Measurements from ENCODE around the gene CENPW. TPM values are rescaled to one million over a fixed set of nuclear protein-coding genes. Genes with fewer than 3 reads are reported as not detected.

CENPW gene
- total RNA-seq, 4 donors from 2014 or later, result not detected

GRCh38 chr6:126367849-126368248 is 27.9 kb downstream of the CENPW start:
- Histone ChIP-seq H3K4me3 (no peak overlapping the region), H3K27me3 (no peaks in the 10 kb centered on the region), H3K36me3 (no peaks in the 10 kb centered on the region), H3K27ac (no peak overlapping the region), H3K9me3 (no peaks in the 10 kb centered on the region), H3K4me1 (no peaks in the 10 kb centered on the region)
- TF ChIP-seq EP300 (IDR thresholded peaks at IDR 0.05) (no peak), POLR2A (IDR thresholded peaks at IDR 0.05) (no peak), CTCF (IDR thresholded peaks at IDR 0.05) (no peak)
- no peak for DNase-seq (ENCODE audit: low spot score in 2 of 2)
- WGBS, 2 donors, result 95 to 96% methylated on average over 4 of the region's 4 CpGs

DNA sequence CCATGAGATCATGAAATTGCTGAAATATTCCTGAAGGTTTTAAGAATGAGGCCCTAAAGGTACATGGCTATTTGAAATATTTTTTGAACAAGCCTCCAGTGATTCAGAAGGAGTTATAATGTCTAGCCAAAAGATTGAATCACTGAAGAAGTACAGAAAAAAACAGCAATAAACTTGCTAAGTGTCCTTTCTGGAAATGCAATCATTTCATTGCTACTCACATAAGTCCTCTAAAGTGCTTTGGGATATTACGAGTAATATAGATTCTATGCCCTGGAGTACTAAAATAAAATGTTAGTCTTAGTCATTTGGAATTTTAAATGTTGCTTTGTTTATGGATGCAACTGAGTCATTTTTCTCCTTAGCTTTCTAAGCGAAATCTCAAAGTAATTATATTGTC is 32.7 kb downstream of the CENPW start:
- H3K27ac ChIP-seq, result no peak overlapping the region
- 80 to 86% methylated on average over 2 of the region's 2 CpGs for WGBS, 2 donors
- no peaks in the 10 kb centered on the region for H3K27me3 ChIP-seq
- no peak for TF ChIP-seq POLR2A (IDR thresholded peaks at IDR 0.05)
- TF ChIP-seq EP300 (IDR thresholded peaks at IDR 0.05), result no peak
- no peak for TF ChIP-seq CTCF (IDR thresholded peaks at IDR 0.05)
- H3K9me3 ChIP-seq, result peaks cover 0 to 5% (median 2%) of the 10 kb centered on the region in 4 donors
- no peak overlapping the region for H3K4me3 ChIP-seq
- no peaks in the 10 kb centered on the region for H3K36me3 ChIP-seq
- no peak for DNase-seq (ENCODE audit: low spot score in 2 of 2)
- H3K4me1 ChIP-seq, result no peaks in the 10 kb centered on the region

- no peak for DNase-seq (ENCODE audit: low spot score in 2 of 2)
- peaks cover 0 to 5% (median 2%) of the 10 kb centered on the region in 4 donors for H3K9me3 ChIP-seq
- H3K27me3 ChIP-seq, result no peaks in the 10 kb centered on the region
- TF ChIP-seq EP300 (IDR thresholded peaks at IDR 0.05) (no peak), POLR2A (IDR thresholded peaks at IDR 0.05) (no peak), CTCF (IDR thresholded peaks at IDR 0.05) (no peak)
- H3K4me1 ChIP-seq, result no peaks in the 10 kb centered on the region
- no peaks in the 10 kb centered on the region for H3K36me3 ChIP-seq
- no peak overlapping the region for H3K27ac ChIP-seq
- no peak overlapping the region for H3K4me3 ChIP-seq
- 90 to 92% methylated on average over 4 of the region's 4 CpGs for WGBS, 2 donors
Measured at GRCh38 chr6:126373344-126373743, 33.4 kb downstream of the CENPW start.

GRCh38 chr6:126374372-126374771 is 34.5 kb downstream of the CENPW start:
- H3K27me3 ChIP-seq, result no peaks in the 10 kb centered on the region
- H3K27ac ChIP-seq, result no peak overlapping the region
- TF ChIP-seq EP300 (IDR thresholded peaks at IDR 0.05) (no peak), CTCF (IDR thresholded peaks at IDR 0.05) (no peak), POLR2A (IDR thresholded peaks at IDR 0.05) (no peak)
- no peaks in the 10 kb centered on the region for H3K4me1 ChIP-seq
- peaks cover 0 to 5% (median 2%) of the 10 kb centered on the region in 4 donors for H3K9me3 ChIP-seq
- H3K4me3 ChIP-seq, result no peak overlapping the region
- no peak for DNase-seq (ENCODE audit: low spot score in 2 of 2)
- H3K36me3 ChIP-seq, result no peaks in the 10 kb centered on the region
- 90 to 96% methylated on average over 1 of the region's 1 CpG for WGBS, 2 donors

DNA sequence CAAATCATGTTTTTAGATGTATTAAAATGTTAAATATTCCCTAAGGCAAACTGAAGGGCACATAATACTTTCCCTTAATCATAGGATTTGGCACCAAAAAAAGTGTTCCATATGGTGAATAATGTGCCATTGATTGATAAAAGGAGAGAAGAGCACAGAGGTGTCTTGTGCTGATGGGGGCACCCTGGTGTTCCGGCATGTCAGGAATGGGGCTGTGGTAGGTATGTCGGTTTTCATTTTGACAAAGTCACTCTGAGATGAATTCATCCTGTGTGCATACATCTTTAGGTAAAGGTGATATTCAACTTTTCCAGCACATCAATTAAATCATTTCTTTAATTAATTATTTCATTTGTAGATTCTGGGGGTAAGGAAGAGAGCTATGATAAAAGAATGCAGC is 36.8 kb downstream of the CENPW start:
- no peak overlapping the region for H3K27ac ChIP-seq
- no peaks in the 10 kb centered on the region for H3K27me3 ChIP-seq
- 96% methylated on average over 2 of the region's 2 CpGs for WGBS, 2 donors
- H3K4me3 ChIP-seq, result no peak overlapping the region
- DNase-seq (ENCODE audit: low spot score in 2 of 2), result no peak
- H3K9me3 ChIP-seq, result peaks cover 0 to 5% (median 2%) of the 10 kb centered on the region in 4 donors
- H3K36me3 ChIP-seq, result no peaks in the 10 kb centered on the region
- no peaks in the 10 kb centered on the region for H3K4me1 ChIP-seq
- no peak for TF ChIP-seq EP300 (IDR thresholded peaks at IDR 0.05)
- no peak for TF ChIP-seq CTCF (IDR thresholded peaks at IDR 0.05)
- no peak for TF ChIP-seq POLR2A (IDR thresholded peaks at IDR 0.05)

All from tibial nerve (tissue), 4 donors.